GM03348 (cell line): ENCODE results near the gene PTPRT.

ENCODE experiments used
- DNase-seq: peaks from one replicate; pipeline ENCODE4 v3.0.0; 2012; ENCODE audit warnings: low spot score

The PTPRT gene

GRCh38 chr20:42191140-42191860 is 998.4 kb downstream of the PTPRT start:
- no peak for DNase-seq

- no peak for DNase-seq
Observed at GRCh38 chr20:42190084-42190483, 999.6 kb downstream of the PTPRT start.

- DNase-seq: no peak
Observed at GRCh38 chr20:42186337-42186736, 1003.4 kb downstream of the PTPRT start.

- no peak for DNase-seq
Observed at GRCh38 chr20:42183147-42183546, 1006.6 kb downstream of the PTPRT start.

GRCh38 chr20:42181064-42181463 is 1008.6 kb downstream of the PTPRT start:
- no peak for DNase-seq

- no peak for DNase-seq
Observed at GRCh38 chr20:42179768-42180167, 1009.9 kb downstream of the PTPRT start.

GRCh38 chr20:42173440-42173839 is 1016.3 kb downstream of the PTPRT start:
- DNase-seq: no peak

GRCh38 chr20:42164121-42164890 is 1025.4 kb downstream of the PTPRT start:
- DNase-seq: no peak

- DNase-seq: no peak
Observed at GRCh38 chr20:42161228-42161829, 1028.4 kb downstream of the PTPRT start.

- DNase-seq: no peak
Observed at GRCh38 chr20:42159808-42160207, 1029.9 kb downstream of the PTPRT start.

- DNase-seq: no peak
Observed at GRCh38 chr20:42158272-42158671, 1031.4 kb downstream of the PTPRT start.

- DNase-seq: no peak
Observed at GRCh38 chr20:42155586-42155985, 1034.1 kb downstream of the PTPRT start.

- no peak for DNase-seq
Observed at GRCh38 chr20:42152575-42152974, 1037.1 kb downstream of the PTPRT start.

- no peak for DNase-seq
Observed at GRCh38 chr20:42150230-42150629, 1039.5 kb downstream of the PTPRT start.

GRCh38 chr20:42138729-42139128 is 1051.0 kb downstream of the PTPRT start:
- no peak for DNase-seq

- DNase-seq: no peak
Observed at GRCh38 chr20:42134265-42135098, 1055.2 kb downstream of the PTPRT start.

GRCh38 chr20:42130810-42131596 is 1058.7 kb downstream of the PTPRT start:
- no peak for DNase-seq

GRCh38 chr20:42125426-42125825 is 1064.3 kb downstream of the PTPRT start:
- no peak for DNase-seq

- no peak for DNase-seq
Observed at GRCh38 chr20:42123981-42124473, 1065.7 kb downstream of the PTPRT start.

GRCh38 chr20:42118409-42119125 is 1071.1 kb downstream of the PTPRT start:
- no peak for DNase-seq

GRCh38 chr20:42118001-42118400 is 1071.7 kb downstream of the PTPRT start:
- no peak for DNase-seq
